GM10847 (cell line): ENCODE results near the gene RASSF1.

ENCODE experiments used
- POLR2A ChIP-seq: IDR thresholded peaks from 2 replicates; pipeline ENCODE4 v1.6.1; 2011; ENCODE audit not compliant: insufficient read length; ENCODE audit errors: extremely low read depth

The RASSF1 gene

DNA sequence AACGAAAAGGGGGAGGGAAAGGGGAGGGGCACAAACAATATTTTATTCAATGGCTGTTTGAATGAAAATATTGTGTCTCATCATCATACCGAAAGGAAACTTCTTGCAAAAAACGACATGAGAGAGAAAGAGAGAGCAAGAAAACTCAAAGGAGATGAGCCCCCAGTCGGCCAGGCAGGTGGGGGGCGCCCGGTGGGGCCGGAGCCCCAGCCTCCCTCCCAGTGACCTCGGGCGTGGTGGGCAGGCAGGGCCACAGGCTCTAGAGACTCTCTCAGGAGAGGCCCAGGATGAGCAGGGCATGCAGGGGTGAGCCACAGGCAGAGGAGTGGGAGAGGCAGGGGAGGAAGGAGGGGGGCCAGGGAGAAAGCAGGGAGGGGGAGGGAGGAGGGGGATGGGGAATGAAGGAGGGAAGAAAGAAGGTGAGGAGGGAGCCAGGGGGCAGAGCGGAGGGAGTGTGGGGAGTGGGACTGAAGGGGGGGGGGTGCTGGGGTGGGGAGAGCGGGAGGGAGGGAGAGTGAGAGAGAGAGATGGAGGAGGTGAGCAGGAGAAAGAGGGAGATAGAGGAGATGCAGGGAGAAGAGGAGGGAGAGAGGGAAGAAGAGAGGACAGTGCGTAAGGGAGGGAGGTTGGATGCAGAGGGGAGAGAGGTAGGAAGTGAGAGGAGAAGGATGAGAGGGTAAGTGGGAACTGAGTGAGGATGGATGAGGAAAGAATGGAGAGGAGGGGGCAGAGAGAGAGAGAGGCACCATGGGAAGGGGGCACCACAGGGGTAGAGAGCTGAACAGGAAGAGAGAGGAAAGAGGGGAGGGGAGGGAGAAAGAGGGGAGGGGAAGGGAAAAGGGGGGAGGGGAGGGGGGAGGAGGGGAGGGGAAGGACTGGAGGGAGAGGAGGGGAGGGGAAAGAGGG lies 32.8 kb upstream of the RASSF1 start:
- TF ChIP-seq POLR2A: no peak

GRCh38 chr3:50372349-50372748 lies 31.7 kb upstream of the RASSF1 start:
- no peak for TF ChIP-seq POLR2A

GRCh38 chr3:50371133-50371685 lies 30.6 kb upstream of the RASSF1 start:
- TF ChIP-seq POLR2A: no peak

- no peak for TF ChIP-seq POLR2A
Measured at GRCh38 chr3:50370594-50370993, 30.0 kb upstream of the RASSF1 start.

DNA sequence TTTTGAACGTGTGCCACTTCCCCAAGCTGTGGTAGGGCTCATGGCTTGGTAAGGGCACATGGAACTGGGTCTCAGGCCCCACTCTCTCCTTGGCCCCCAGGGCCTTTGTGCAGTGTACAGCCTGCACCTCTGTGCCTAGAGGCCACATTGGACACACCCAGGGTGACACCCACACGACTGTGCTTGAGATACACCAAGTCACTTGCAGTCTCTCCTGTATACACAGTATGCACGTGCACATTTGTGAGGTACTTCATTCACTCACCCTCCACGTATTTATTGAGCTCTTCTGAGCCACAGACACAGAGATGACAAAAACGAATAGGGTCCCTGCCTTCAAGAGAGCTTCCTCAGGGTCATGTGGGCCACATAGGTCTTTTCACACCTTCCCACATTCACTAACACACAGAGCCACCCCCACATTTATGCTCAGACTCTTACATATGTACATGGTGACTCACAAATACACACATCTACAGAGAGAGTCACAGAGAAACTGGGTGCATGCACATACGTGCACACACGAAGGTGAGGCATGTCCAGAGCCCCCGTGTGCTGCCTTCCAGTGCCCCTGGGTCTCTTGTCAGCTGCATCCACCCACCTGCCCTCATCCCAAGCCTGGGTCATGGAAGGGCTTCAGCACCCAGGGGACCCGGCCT lies 28.5 kb upstream of the RASSF1 start:
- TF ChIP-seq POLR2A: no peak

GRCh38 chr3:50365842-50366220 lies 25.2 kb upstream of the RASSF1 start:
- no peak for TF ChIP-seq POLR2A

GRCh38 chr3:50365080-50365841 lies 24.6 kb upstream of the RASSF1 start:
- TF ChIP-seq POLR2A: no peak

DNA sequence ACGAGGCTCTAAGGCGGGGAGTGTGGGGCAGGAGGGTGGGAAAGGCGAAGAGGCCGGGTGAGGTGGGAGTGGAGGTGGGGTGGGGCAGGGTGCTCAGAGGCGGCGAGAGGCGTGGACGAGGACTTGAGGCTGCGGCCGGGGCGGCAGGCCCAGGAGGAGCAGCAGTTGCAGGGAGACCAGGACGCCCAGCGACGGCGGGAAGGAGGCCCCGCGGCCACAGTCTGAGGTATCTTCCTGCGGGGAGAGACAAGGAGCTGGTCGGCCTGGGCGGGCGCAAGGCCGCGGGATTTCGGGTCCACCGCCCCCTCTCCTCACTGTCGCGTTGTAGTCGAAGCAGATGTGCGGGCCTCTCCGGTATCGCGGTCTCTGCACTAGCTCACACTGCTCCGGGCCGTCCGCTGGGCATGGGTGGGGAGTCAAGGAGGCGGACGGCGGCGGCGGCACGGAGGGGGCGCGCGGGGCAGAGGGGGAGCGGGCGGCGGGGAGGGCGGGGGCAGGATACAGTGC lies 24.0 kb upstream of the RASSF1 start:
- TF ChIP-seq POLR2A: no peak

DNA sequence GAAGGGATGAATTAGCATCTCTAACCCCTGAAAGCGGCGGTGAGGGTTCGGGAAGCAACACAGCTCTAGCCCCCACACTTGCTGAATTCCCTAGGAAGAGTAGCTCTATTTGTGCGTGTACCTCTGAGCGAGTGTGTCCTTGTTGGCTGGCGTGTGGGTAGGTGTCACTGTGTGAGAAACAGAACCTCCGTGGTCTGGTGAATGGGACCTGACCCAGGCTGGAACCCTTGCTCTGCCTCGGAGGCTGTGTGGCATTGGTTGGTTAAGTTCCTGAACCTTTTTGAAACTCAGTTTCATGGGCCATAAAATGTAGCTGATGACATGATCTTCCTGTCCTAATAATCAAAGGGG lies 19.1 kb upstream of the RASSF1 start:
- TF ChIP-seq POLR2A: no peak

DNA sequence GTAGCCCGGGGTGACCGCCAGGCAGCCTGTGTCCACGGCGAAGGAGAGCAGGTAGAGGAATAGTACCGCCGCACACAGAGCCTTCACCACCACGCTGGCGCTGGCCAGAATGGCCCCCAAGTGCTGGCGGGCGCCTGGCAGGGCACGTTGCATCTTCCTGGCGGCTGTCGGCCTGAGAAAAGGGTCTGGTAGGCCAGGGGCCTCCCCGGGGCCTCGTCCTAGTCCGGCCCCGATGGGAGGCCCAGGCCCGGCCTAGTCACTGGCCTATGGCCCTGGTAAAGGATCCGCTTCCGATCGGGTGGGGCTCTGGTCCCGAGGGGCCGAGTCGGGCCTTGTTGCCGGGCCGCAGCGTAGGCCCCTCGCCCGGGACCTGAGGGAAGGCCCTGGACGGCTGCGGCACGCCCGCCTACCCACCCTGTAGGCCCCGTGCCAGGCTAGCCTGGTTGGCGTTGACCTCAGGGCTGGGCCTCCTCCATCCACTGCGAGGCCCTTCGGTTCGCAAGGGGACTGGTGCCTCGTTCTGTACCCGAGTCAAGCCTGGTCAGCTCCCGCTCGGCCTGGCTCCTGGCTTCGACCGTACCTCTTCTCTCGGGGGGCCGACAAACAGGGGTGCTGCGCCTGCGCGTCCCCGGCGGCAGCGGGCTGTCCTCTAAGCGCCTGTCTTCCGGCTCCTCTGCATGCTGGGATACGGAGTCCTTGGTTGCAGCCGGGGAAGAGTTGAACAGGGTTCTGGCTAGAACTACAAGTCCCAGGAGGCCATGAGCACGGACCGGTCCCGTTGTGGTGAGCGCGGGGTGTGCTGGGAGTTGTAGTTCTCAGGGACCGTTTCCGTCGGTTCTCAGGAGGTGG lies 18.5 kb upstream of the RASSF1 start, which contains the start of gene TMEM115:
TSS of gene TMEM115 (minus strand) at position 611 of the 849 bp plus-strand sequence. CDS start at position 153, 458 bp downstream.
- peak; percentile 54 for TF ChIP-seq POLR2A

- TF ChIP-seq POLR2A: no peak
Measured at GRCh38 chr3:50358355-50358910, 17.8 kb upstream of the RASSF1 start.

GRCh38 chr3:50357481-50357880 lies 16.8 kb upstream of the RASSF1 start:
- no peak for TF ChIP-seq POLR2A

GRCh38 chr3:50356553-50356952 lies 15.9 kb upstream of the RASSF1 start:
- no peak for TF ChIP-seq POLR2A

- TF ChIP-seq POLR2A: no peak
Measured at GRCh38 chr3:50355829-50356552, 15.4 kb upstream of the RASSF1 start.

DNA sequence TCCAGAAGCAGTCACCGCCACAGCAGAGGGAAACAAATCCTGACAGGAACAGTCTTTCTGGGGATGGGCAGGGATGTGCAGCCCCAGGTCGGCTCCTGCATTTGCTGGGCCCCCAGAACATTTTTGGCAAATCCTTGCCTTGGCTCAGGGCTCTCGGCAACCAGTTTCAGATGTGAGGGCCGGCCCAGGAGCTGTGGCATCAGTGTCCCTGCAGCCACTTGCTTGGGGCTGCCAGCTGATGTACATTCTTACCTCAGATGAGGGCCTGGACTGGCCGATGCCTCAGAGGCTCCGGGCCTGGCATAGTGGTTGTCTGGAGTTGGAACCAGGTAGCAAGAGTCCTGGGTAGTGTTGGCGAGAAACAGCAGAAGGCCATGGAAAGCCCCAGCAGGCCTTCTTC lies 14.2 kb upstream of the RASSF1 start:
- TF ChIP-seq POLR2A: no peak
